HCT116 (cell line): Measurements from ENCODE around the gene LCN2.

Experiments used
- CEBPB ChIP-seq: IDR thresholded peaks from 2 replicates; pipeline ENCODE4 v1.6.1; 2012; ENCODE audit warnings: low read depth
- CTCF ChIP-seq, 3 experiments: fragments of 200-600 bp in 1 of 3; sonication (generic) in 1 of 3; IDR thresholded peaks in 2 of 3; conservative IDR thresholded peaks in 1 of 3; 2 replicates each; pipeline ENCODE4 v1.5.1; 2012 to 2017; ENCODE audit warnings: low read depth in 2 of 3, low read length in 2 of 3, antibody characterized with exemption in 1 of 3, borderline replicate concordance in 1 of 3, control low read depth in 1 of 3, mild to moderate bottlenecking in 1 of 3, mixed read lengths in 1 of 3, mixed run types in 1 of 3, moderate library complexity in 1 of 3; ENCODE audit not compliant: insufficient read depth in 1 of 3
- ELF1 ChIP-seq: IDR thresholded peaks from 2 replicates; pipeline ENCODE4 v1.6.1; 2012; ENCODE audit warnings: low read depth, borderline replicate concordance
- EZH2 ChIP-seq: fragments of 200-600 bp; sonication (generic); IDR thresholded peaks from 2 replicates; pipeline ENCODE4 v1.6.1; 2017; ENCODE audit warnings: antibody characterized with exemption, mixed run types
- FOSL1 ChIP-seq: IDR thresholded peaks from 2 replicates; pipeline ENCODE4 v1.6.1; 2012; ENCODE audit warnings: low read depth
- MAX ChIP-seq: IDR thresholded peaks from 2 replicates; pipeline ENCODE4 v1.6.1; 2012
- POLR2A ChIP-seq: IDR thresholded peaks from 2 replicates; pipeline ENCODE4 v1.7.0; 2011; ENCODE audit warnings: borderline replicate concordance; ENCODE audit not compliant: insufficient read depth, insufficient read length; ENCODE audit errors: extremely low read depth
- REST ChIP-seq: IDR thresholded peaks from 2 replicates; pipeline ENCODE4 v1.6.1; 2012; ENCODE audit warnings: low read depth
- ZBTB33 ChIP-seq: IDR thresholded peaks from 2 replicates; pipeline ENCODE4 v1.6.1; 2011; ENCODE audit warnings: mild to moderate bottlenecking, low read length, moderate library complexity; ENCODE audit not compliant: insufficient replicate concordance; ENCODE audit errors: extremely low read depth
- ZFX ChIP-seq: fragments of 450-650 bp; IDR thresholded peaks from 2 replicates; pipeline ENCODE4 v1.6.1; 2017

- TF ChIP-seq ELF1 (no peak), CTCF (IDR thresholded peaks at IDR 0.05 in 2 of 3, conservative IDR thresholded peaks at IDR 0.05 in 1 of 3; ENCODE audit: borderline replicate concordance in 1 of 3, insufficient read depth in 1 of 3, low read depth in 2 of 3, low read length in 2 of 3) (no peak), REST (no peak), EZH2 (no peak), FOSL1 (no peak), POLR2A (no peak), ZFX (no peak), MAX (no peak), ZBTB33 (no peak), CEBPB (no peak)
Observed at GRCh38 chr9:128160603-128160987, 11.3 kb downstream of the LCN2 start.
